Testis (tissue), 3 donors: ENCODE results near the gene UBASH3B. TPM values are rescaled to one million over a fixed set of nuclear protein-coding genes. Genes with fewer than 3 reads are reported as not detected.

Experiments
- DNase-seq: peaks from one replicate; pipeline ENCODE4 v3.0.0-alpha.2; 2019
- H3K27ac ChIP-seq, 2 donors: fragments of 200-600 bp; sonication (generic); one replicate each; pipeline ENCODE4 v1.5.1; 2019
- H3K27me3 ChIP-seq: fragments of 200-600 bp; sonication (generic); one replicate; pipeline ENCODE4 v1.5.1; 2019
- H3K36me3 ChIP-seq: fragments of 200-600 bp; sonication (generic); one replicate; pipeline ENCODE4 v1.5.1; 2017; ENCODE audit warnings: low read depth; ENCODE audit errors: missing control alignments
- H3K4me1 ChIP-seq: fragments of 200-600 bp; sonication (generic); one replicate; pipeline ENCODE4 v1.5.1; 2019
- H3K4me3 ChIP-seq, 2 donors: fragments of 200-600 bp; sonication (generic); one replicate each; pipeline ENCODE4 v1.5.1; 2017 to 2019
- H3K9me3 ChIP-seq: fragments of 200-600 bp; sonication (generic); one replicate; pipeline ENCODE4 v1.5.1; 2017
- CTCF ChIP-seq, 3 experiments: fragments of 450-650 bp in 2 of 3; fragments of 200-600 bp in 1 of 3; sonication (generic) in 1 of 3; IDR thresholded peaks; one replicate each; pipeline ENCODE4 v1.5.1; 2016 to 2019; ENCODE audit warnings: antibody characterized with exemption in 3 of 3, mild to moderate bottlenecking in 2 of 3, moderate library complexity in 1 of 3
- POLR2A ChIP-seq: fragments of 450-650 bp; IDR thresholded peaks from one replicate; pipeline ENCODE4 v1.6.1; 2017; ENCODE audit warnings: antibody characterized with exemption, mild to moderate bottlenecking, moderate library complexity
- WGBS, 2 donors: methylation state at CpG; one replicate each; pipeline ENCODE4 v1.1.5; 2018; 5-methylcytosine and 5-hydroxymethylcytosine counted together
- intact Hi-C: fragments of 100-400 bp; cut with DNase I; formaldehyde crosslinking; loops from one replicate; pipeline ENCODE4 v1.15.1; 2023; ENCODE audit warnings: low total_unique reads
- polyA plus RNA-seq: library from polyadenylated mRNA; stranded (reverse); fragments of 350-450 nt; fragmentation: Illumina TruSeq; extraction: RNeasy Lipid Tissue Mini Kit (QIAGEN cat#74804); gene quantifications from one replicate; pipeline ENCODE4 v1.2.3, GENCODE V29; 2014; ENCODE audit warnings: low read depth, low replicate concordance; ENCODE audit not compliant: insufficient read depth
- total RNA-seq, 2 donors: library from RNA; depleted of rRNA; stranded (reverse); fragments of >200 nt; gene quantifications; one replicate each; pipeline ENCODE4 v1.2.3, GENCODE V29; 2016

UBASH3B gene
- total and polyA plus RNA-seq, 3 donors from 2014 or later, result 3.9 to 20.4 (median 14.6) TPM

GRCh38 chr11:122711362-122711761 is 55.8 kb downstream of the UBASH3B start:
- WGBS, 2 donors, result 61 to 84% methylated on average over 9 of the region's 9 CpGs

DNA sequence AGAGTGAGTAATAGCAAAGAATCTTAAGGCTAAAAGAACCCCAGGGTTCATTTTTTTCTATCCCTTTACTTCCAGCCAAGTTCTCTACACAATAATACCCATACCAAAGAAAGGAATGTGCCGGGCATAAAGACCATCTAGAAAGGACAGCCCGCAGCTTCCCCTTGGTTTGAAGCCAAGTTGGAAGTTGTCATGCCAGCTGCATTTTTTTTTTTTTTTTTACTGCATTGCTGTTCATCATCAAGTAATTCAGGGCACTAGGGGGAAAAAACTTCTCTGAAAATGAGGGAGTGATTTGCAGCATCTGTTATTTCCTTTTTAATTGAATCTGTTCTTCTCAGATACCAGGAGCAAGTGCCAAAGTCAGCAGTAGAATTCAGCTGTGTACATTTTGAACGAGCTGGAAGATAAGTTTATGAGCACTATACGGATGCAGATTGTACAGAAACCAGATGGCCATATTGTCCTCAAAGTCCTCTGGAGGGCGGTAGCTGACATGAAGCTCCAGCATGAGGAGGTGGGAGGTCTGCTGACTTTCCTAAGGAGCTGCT is 56.4 kb downstream of the UBASH3B start:
- intact Hi-C loops, result no loop called here
- no peaks in the 10 kb centered on the region for H3K27me3 ChIP-seq
- no peaks in the 10 kb centered on the region for H3K36me3 ChIP-seq
- DNase-seq, result no peak
- TF ChIP-seq CTCF (IDR thresholded peaks at IDR 0.05) (no peak), POLR2A (no peak)
- H3K4me1 ChIP-seq, result peaks cover 5% of the 10 kb centered on the region
- no peak overlapping the region for H3K27ac ChIP-seq
- H3K9me3 ChIP-seq, result no peaks in the 10 kb centered on the region
- WGBS, 2 donors, result 41 to 49% methylated on average over 5 of the region's 5 CpGs
- H3K4me3 ChIP-seq, result no peak overlapping the region

More at GRCh38 chr11:122711362-122711761, 55.8 kb downstream of the UBASH3B start:
- no peak for DNase-seq
- TF ChIP-seq CTCF (IDR thresholded peaks at IDR 0.05) (no peak), POLR2A (no peak)
- no peaks in the 10 kb centered on the region for H3K9me3 ChIP-seq
- no peaks in the 10 kb centered on the region for H3K27me3 ChIP-seq
- H3K36me3 ChIP-seq, result no peaks in the 10 kb centered on the region
- no peak overlapping the region for H3K4me3 ChIP-seq
- no peak overlapping the region for H3K27ac ChIP-seq
- intact Hi-C loops, result no loop called here
- peaks cover 5% of the 10 kb centered on the region for H3K4me1 ChIP-seq

DNA sequence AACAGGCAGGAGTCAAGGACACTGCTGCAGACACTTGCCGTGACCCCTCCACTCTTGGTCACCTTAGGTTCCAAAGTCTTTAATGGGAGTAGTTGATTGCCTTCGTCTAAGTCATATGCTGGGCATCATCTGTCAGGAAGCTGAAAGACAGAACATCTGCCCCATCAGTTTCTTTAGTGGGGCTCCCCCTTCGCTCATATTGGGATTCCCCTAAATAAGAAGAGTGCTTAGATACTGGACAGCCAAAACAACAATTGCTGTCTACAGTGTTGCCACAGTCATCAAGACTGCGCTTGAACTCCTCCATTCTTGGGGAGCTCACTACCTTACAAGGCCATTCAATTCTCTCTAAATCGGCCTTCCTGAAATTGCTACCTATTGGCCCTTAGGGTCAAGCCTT is 58.5 kb downstream of the UBASH3B start:
- DNase-seq, result no peak
- no peaks in the 10 kb centered on the region for H3K36me3 ChIP-seq
- 71 to 89% methylated on average over 5 of the region's 5 CpGs for WGBS, 2 donors
- H3K9me3 ChIP-seq, result no peaks in the 10 kb centered on the region
- no peak overlapping the region for H3K27ac ChIP-seq
- no peak overlapping the region for H3K4me3 ChIP-seq
- TF ChIP-seq POLR2A, result no peak
- no peak for TF ChIP-seq CTCF (IDR thresholded peaks at IDR 0.05)
- H3K4me1 ChIP-seq, result peaks cover 5% of the 10 kb centered on the region
- intact Hi-C loops, result no loop called here
- no peaks in the 10 kb centered on the region for H3K27me3 ChIP-seq

DNA sequence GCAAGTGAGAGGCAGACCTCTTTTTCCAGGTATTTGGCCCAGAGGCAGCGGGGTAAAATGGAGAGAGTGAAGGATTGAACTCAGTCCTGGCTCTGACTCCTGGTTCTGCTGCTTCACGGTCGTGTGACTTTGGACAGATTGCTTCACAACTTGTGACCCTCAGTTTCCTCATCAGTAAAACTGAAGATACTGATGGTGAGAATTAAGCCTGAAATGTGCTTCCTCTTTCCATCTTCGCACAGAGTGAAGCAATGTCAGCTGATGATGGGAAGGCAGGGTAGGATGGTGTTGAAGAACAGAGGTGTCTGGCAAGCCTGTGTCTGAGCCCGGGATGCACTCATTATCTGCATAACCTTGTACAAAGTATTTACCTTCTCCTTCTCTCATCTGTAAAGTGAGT is 59.0 kb downstream of the UBASH3B start:
- intact Hi-C loops, result no loop called here
- WGBS, 2 donors, result 81 to 92% methylated on average over 5 of the region's 5 CpGs
- Histone ChIP-seq H3K9me3 (no peaks in the 10 kb centered on the region), H3K4me1 (peaks cover 1% of the 10 kb centered on the region), H3K4me3 (no peak overlapping the region), H3K36me3 (no peaks in the 10 kb centered on the region), H3K27ac (no peak overlapping the region), H3K27me3 (no peaks in the 10 kb centered on the region)
- no peak for DNase-seq
- TF ChIP-seq CTCF (IDR thresholded peaks at IDR 0.05) (no peak), POLR2A (no peak)
